ENCODE measurements around the gene SLC19A1. TPM values are rescaled to one million over a fixed set of nuclear protein-coding genes. Genes with fewer than 3 reads are reported as not detected.

SLC19A1 gene
- total and polyA plus RNA-seq, 2 donors (not counting 1 experiment from before 2014, with no cell fraction given): 1.7 to 2.1 TPM

- Histone ChIP-seq H3K4me3 (replicated peaks in 1 of 4; ENCODE audit: control extremely low read depth in 1 of 4, insufficient read depth in 1 of 4, low read depth in 3 of 4, low read length in 4 of 4) (peak overlapping the region in 1 of 4 experiments; percentile 58), H3K27ac (ENCODE audit: insufficient read depth, low read length) (no peak overlapping the region), H3K9ac (ENCODE audit: insufficient read depth, low read length) (no peak overlapping the region), H3K79me2 (ENCODE audit: control insufficient read depth, insufficient read depth, low read length) (no peaks in the 10 kb centered on the region), H2AFZ (ENCODE audit: low read length) (no peak overlapping the region), H4K20me1 (ENCODE audit: control insufficient read depth, extremely low read depth, insufficient read depth, low read length) (no peaks in the 10 kb centered on the region), H3K36me3 (ENCODE audit: control insufficient read depth, insufficient read depth, low read length) (no peaks in the 10 kb centered on the region), H3K9me3 (ENCODE audit: control insufficient read depth, insufficient read depth, low read depth, low read length) (no peaks in the 10 kb centered on the region), H3K27me3 (ENCODE audit: control insufficient read depth, insufficient read depth, low read length) (no peaks in the 10 kb centered on the region), H3K4me1 (ENCODE audit: control insufficient read depth, extremely low read depth, insufficient read depth, low read length) (no peaks in the 10 kb centered on the region), H3K4me2 (ENCODE audit: extremely low read depth, insufficient read depth, low read length) (no peak overlapping the region)
- no peak for TF ChIP-seq EZH2 (IDR thresholded peaks at IDR 0.05; ENCODE audit: low read length, missing control alignments)
- TF ChIP-seq, protein P1, sequence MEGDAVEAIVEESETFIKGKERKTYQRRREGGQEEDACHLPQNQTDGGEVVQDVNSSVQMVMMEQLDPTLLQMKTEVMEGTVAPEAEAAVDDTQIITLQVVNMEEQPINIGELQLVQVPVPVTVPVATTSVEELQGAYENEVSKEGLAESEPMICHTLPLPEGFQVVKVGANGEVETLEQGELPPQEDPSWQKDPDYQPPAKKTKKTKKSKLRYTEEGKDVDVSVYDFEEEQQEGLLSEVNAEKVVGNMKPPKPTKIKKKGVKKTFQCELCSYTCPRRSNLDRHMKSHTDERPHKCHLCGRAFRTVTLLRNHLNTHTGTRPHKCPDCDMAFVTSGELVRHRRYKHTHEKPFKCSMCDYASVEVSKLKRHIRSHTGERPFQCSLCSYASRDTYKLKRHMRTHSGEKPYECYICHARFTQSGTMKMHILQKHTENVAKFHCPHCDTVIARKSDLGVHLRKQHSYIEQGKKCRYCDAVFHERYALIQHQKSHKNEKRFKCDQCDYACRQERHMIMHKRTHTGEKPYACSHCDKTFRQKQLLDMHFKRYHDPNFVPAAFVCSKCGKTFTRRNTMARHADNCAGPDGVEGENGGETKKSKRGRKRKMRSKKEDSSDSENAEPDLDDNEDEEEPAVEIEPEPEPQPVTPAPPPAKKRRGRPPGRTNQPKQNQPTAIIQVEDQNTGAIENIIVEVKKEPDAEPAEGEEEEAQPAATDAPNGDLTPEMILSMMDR (conservative IDR thresholded peaks at IDR 0.05 in 1 of 2, IDR thresholded peaks at IDR 0.05 in 1 of 2; ENCODE audit: low read depth in 1 of 2, low read length in 2 of 2): no peak
- no peak for DNase-seq (ENCODE audit: low read depth in 2 of 2)
Measured at GRCh38 chr21:45555251-45555556, 13.0 kb upstream of the SLC19A1 start.

- Histone ChIP-seq H3K36me3 (ENCODE audit: control insufficient read depth, insufficient read depth, low read length) (no peaks in the 10 kb centered on the region), H4K20me1 (ENCODE audit: control insufficient read depth, extremely low read depth, insufficient read depth, low read length) (no peaks in the 10 kb centered on the region), H3K4me3 (replicated peaks in 1 of 4; ENCODE audit: control extremely low read depth in 1 of 4, insufficient read depth in 1 of 4, low read depth in 3 of 4, low read length in 4 of 4) (peak overlapping the region; percentile 66 to 83 (median 74)), H3K79me2 (ENCODE audit: control insufficient read depth, insufficient read depth, low read length) (no peaks in the 10 kb centered on the region), H3K27me3 (ENCODE audit: control insufficient read depth, insufficient read depth, low read length) (no peaks in the 10 kb centered on the region), H3K9ac (ENCODE audit: insufficient read depth, low read length) (peak overlapping the region; percentile 58), H3K9me3 (ENCODE audit: control insufficient read depth, insufficient read depth, low read depth, low read length) (no peaks in the 10 kb centered on the region), H3K27ac (ENCODE audit: insufficient read depth, low read length) (no peak overlapping the region), H3K4me1 (ENCODE audit: control insufficient read depth, extremely low read depth, insufficient read depth, low read length) (no peaks in the 10 kb centered on the region), H2AFZ (ENCODE audit: low read length) (peak overlapping the region; percentile 89), H3K4me2 (ENCODE audit: extremely low read depth, insufficient read depth, low read length) (peak overlapping the region; percentile 97)
- TF ChIP-seq, protein P1 (conservative IDR thresholded peaks at IDR 0.05 in 1 of 2, IDR thresholded peaks at IDR 0.05 in 1 of 2; ENCODE audit: low read depth in 1 of 2, low read length in 2 of 2): peak; percentile 56 to 65
- no peak for TF ChIP-seq EZH2 (IDR thresholded peaks at IDR 0.05; ENCODE audit: low read length, missing control alignments)
- peak; percentile 51 to 58 for DNase-seq (ENCODE audit: low read depth in 2 of 2)
Measured at GRCh38 chr21:45554477-45555175, 12.4 kb upstream of the SLC19A1 start.

DNA sequence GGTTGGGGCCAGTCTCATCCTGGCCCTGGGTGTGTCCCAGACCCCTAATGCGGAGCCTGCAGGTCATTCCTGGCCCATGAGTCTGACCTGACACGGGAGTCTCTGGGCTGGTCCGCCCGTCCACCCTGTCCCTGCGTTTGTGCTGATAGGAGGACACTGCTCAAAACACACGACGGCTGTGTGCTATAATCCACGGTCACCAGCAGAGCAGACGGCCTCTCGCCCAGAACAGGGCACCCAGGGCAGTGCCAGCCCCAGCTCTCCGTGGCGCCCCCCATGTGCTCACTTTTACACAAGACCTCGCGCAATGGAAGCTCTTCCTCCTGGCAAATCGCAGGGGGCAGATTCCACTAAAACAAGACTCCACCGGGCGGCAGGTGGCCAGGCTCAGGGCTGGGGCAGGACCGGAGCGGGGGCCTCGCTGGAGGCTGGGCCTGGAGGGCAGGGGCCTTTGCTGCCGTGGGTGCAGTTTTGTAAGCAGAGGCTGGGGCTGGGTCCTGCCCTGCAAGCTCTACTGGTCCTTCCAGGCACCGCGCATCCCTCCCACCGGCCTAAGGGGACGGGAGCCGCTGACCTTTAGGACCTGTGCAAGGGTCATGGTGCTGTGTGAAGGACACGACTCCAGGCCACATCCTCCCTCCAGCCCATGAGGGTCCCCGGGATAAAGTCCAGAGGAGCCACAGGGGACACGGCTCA lies 10.6 kb upstream of the SLC19A1 start:
- Histone ChIP-seq H3K36me3 (ENCODE audit: control insufficient read depth, insufficient read depth, low read length) (no peaks in the 10 kb centered on the region), H3K4me3 (replicated peaks in 1 of 4; ENCODE audit: control extremely low read depth in 1 of 4, insufficient read depth in 1 of 4, low read depth in 3 of 4, low read length in 4 of 4) (no peak overlapping the region), H3K79me2 (ENCODE audit: control insufficient read depth, insufficient read depth, low read length) (no peaks in the 10 kb centered on the region), H3K9ac (ENCODE audit: insufficient read depth, low read length) (no peak overlapping the region), H3K27me3 (ENCODE audit: control insufficient read depth, insufficient read depth, low read length) (no peaks in the 10 kb centered on the region), H3K9me3 (ENCODE audit: control insufficient read depth, insufficient read depth, low read depth, low read length) (no peaks in the 10 kb centered on the region), H3K4me2 (ENCODE audit: extremely low read depth, insufficient read depth, low read length) (no peak overlapping the region), H3K27ac (ENCODE audit: insufficient read depth, low read length) (no peak overlapping the region), H2AFZ (ENCODE audit: low read length) (no peak overlapping the region), H4K20me1 (ENCODE audit: control insufficient read depth, extremely low read depth, insufficient read depth, low read length) (no peaks in the 10 kb centered on the region), H3K4me1 (ENCODE audit: control insufficient read depth, extremely low read depth, insufficient read depth, low read length) (no peaks in the 10 kb centered on the region)
- no peak for DNase-seq (ENCODE audit: low read depth in 2 of 2)
- TF ChIP-seq, protein P1 (conservative IDR thresholded peaks at IDR 0.05 in 1 of 2, IDR thresholded peaks at IDR 0.05 in 1 of 2; ENCODE audit: low read depth in 1 of 2, low read length in 2 of 2): no peak
- no peak for TF ChIP-seq EZH2 (IDR thresholded peaks at IDR 0.05; ENCODE audit: low read length, missing control alignments)
